OCI-LY1 (cell line): Measurements from ENCODE around the gene DZANK1.

Experiments used
- H2AFZ ChIP-seq: fragments of 200-600 bp; sonication (generic), shearing (Covaris generic); 2 replicates; pipeline ENCODE4 v1.6.0; 2014; ENCODE audit warnings: antibody characterized with exemption, mild to moderate bottlenecking, low read length
- H3F3A ChIP-seq: fragments of 200-600 bp; sonication (generic), shearing (Covaris generic); 2 replicates; pipeline ENCODE4 v1.6.0; 2014; ENCODE audit warnings: mild to moderate bottlenecking, antibody characterized with exemption, low read length, moderate library complexity; ENCODE audit not compliant: insufficient read depth
- H3K27ac ChIP-seq: fragments of 200-600 bp; sonication (generic); 2 replicates; pipeline ENCODE4 v1.5.1; 2014; ENCODE audit warnings: low read length, mixed run types, mild to moderate bottlenecking, low read depth; ENCODE audit not compliant: poor library complexity, severe bottlenecking
- H3K27me3 ChIP-seq: fragments of 200-600 bp; sonication (generic); 2 replicates; pipeline ENCODE4 v1.6.0; 2014; ENCODE audit warnings: antibody characterized with exemption, mild to moderate bottlenecking, low read length, moderate library complexity; ENCODE audit not compliant: insufficient read depth
- H3K36me3 ChIP-seq: fragments of 200-600 bp; sonication (generic); 2 replicates; pipeline ENCODE4 v1.6.1; 2014; ENCODE audit warnings: mild to moderate bottlenecking, antibody characterized with exemption, low read length, moderate library complexity, mixed read lengths; ENCODE audit not compliant: insufficient read depth
- H3K4me1 ChIP-seq: fragments of 200-600 bp; sonication (generic); 2 replicates; pipeline ENCODE4 v1.5.1; 2014; ENCODE audit warnings: mild to moderate bottlenecking, low read length, moderate library complexity; ENCODE audit not compliant: insufficient read depth, severe bottlenecking
- H3K4me2 ChIP-seq: fragments of 200-600 bp; sonication (generic), shearing (Covaris generic); 2 replicates; pipeline ENCODE4 v1.6.1; 2014; ENCODE audit warnings: low read length
- H3K4me3 ChIP-seq: fragments of 200-600 bp; sonication (generic); 2 replicates; pipeline ENCODE4 v1.5.1; 2014; ENCODE audit warnings: low read length, low read depth, mild to moderate bottlenecking, mixed read lengths; ENCODE audit not compliant: poor library complexity, severe bottlenecking
- H3K79me2 ChIP-seq: fragments of 200-600 bp; shearing (Covaris generic); 2 replicates; pipeline ENCODE4 v1.6.1; 2016; ENCODE audit warnings: mixed run types, low read length, mixed read lengths; ENCODE audit not compliant: insufficient read depth
- H3K9ac ChIP-seq: fragments of 200-600 bp; sonication (generic), shearing (Covaris generic); 2 replicates; pipeline ENCODE4 v1.6.1; 2014; ENCODE audit warnings: mild to moderate bottlenecking, low read length, mixed read lengths
- H3K9me2 ChIP-seq: fragments of 200-600 bp; sonication (generic), shearing (Covaris generic); 2 replicates; pipeline ENCODE4 v1.6.1; 2014; ENCODE audit warnings: low read depth, mild to moderate bottlenecking, low read length, mixed read lengths
- H3K9me3 ChIP-seq: fragments of 200-600 bp; shearing (Covaris generic); 2 replicates; pipeline ENCODE4 v1.6.1; 2014; ENCODE audit warnings: low read length, mixed read lengths
- H4K20me1 ChIP-seq: fragments of 200-600 bp; sonication (generic), shearing (Covaris generic); 2 replicates; pipeline ENCODE4 v1.6.0; 2016; ENCODE audit warnings: mild to moderate bottlenecking, low read length; ENCODE audit not compliant: insufficient read depth
- EZH2 ChIP-seq: fragments of 200-600 bp; sonication (generic), shearing (Covaris generic); IDR thresholded peaks from 2 replicates; pipeline ENCODE4 v1.8.0; 2017; ENCODE audit warnings: borderline replicate concordance, mixed run types, mild to moderate bottlenecking, antibody characterized with exemption, low read length, moderate library complexity, mixed read lengths
- TF ChIP-seq, protein P1 (sequence below): fragments of 200-600 bp; sonication (generic), shearing (Covaris generic); IDR thresholded peaks from 2 replicates; pipeline ENCODE4 v1.5.1; 2017; ENCODE audit warnings: mild to moderate bottlenecking, antibody characterized with exemption, low read length, moderate library complexity, mixed read lengths

DZANK1 gene

DNA sequence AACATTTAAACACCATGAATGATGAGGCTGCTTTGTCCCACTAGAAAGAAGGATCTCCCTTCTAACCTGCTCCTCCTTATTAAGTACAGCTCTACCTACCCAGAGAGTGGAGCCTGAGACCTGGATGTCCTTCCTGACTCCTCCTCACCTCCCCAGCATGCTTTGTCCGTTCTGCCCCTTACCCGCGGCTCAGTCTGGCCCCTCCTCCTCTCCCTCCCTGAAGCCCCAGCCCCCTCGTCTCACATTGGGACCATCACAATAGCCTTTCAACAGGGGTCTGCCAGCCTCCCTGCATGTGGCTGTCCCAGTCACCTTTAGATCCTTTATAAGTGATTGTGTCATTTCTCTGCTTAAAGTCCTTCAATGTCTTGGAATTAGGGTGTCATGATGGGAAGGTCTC, 72.5 kb downstream of the DZANK1 start:
- Histone ChIP-seq H3K27ac (no peak overlapping the region), H3K9me3 (no peaks in the 10 kb centered on the region), H3K9ac (no peak overlapping the region), H3K9me2 (no peaks in the 10 kb centered on the region), H3K27me3 (no peaks in the 10 kb centered on the region), H3K79me2 (no peaks in the 10 kb centered on the region), H3K4me3 (no peak overlapping the region), H4K20me1 (no peaks in the 10 kb centered on the region), H2AFZ (no peak overlapping the region), H3K4me2 (no peak overlapping the region), H3K4me1 (no peaks in the 10 kb centered on the region), H3K36me3 (peaks cover 4% of the 10 kb centered on the region; the same call in 1 of the 2 replicates), H3F3A (no peaks in the 10 kb centered on the region)
- no peak for TF ChIP-seq EZH2
- TF ChIP-seq, protein P1, sequence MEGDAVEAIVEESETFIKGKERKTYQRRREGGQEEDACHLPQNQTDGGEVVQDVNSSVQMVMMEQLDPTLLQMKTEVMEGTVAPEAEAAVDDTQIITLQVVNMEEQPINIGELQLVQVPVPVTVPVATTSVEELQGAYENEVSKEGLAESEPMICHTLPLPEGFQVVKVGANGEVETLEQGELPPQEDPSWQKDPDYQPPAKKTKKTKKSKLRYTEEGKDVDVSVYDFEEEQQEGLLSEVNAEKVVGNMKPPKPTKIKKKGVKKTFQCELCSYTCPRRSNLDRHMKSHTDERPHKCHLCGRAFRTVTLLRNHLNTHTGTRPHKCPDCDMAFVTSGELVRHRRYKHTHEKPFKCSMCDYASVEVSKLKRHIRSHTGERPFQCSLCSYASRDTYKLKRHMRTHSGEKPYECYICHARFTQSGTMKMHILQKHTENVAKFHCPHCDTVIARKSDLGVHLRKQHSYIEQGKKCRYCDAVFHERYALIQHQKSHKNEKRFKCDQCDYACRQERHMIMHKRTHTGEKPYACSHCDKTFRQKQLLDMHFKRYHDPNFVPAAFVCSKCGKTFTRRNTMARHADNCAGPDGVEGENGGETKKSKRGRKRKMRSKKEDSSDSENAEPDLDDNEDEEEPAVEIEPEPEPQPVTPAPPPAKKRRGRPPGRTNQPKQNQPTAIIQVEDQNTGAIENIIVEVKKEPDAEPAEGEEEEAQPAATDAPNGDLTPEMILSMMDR, result no peak

- no peaks in the 10 kb centered on the region for H3K4me1 ChIP-seq
- H2AFZ ChIP-seq, result no peak overlapping the region
- no peak overlapping the region for H3K4me2 ChIP-seq
- H3K79me2 ChIP-seq, result no peaks in the 10 kb centered on the region
- no peaks in the 10 kb centered on the region for H3K9me2 ChIP-seq
- H3K9ac ChIP-seq, result no peak overlapping the region
- no peaks in the 10 kb centered on the region; the same call in 1 of the 2 replicates for H3K36me3 ChIP-seq
- H3K27ac ChIP-seq, result no peak overlapping the region
- TF ChIP-seq EZH2, result no peak
- TF ChIP-seq, protein P1, result no peak
- H3K4me3 ChIP-seq, result no peak overlapping the region
- no peaks in the 10 kb centered on the region for H4K20me1 ChIP-seq
- no peaks in the 10 kb centered on the region for H3K27me3 ChIP-seq
- no peaks in the 10 kb centered on the region for H3F3A ChIP-seq
- no peaks in the 10 kb centered on the region for H3K9me3 ChIP-seq
Observed at GRCh38 chr20:18391686-18392085, 75.1 kb downstream of the DZANK1 start.

GRCh38 chr20:18390201-18390600, 76.6 kb downstream of the DZANK1 start:
- Histone ChIP-seq H3K4me2 (no peak overlapping the region), H3F3A (no peaks in the 10 kb centered on the region), H3K9ac (no peak overlapping the region), H3K79me2 (no peaks in the 10 kb centered on the region), H3K27ac (no peak overlapping the region), H3K4me1 (no peaks in the 10 kb centered on the region), H3K27me3 (no peaks in the 10 kb centered on the region), H4K20me1 (no peaks in the 10 kb centered on the region), H3K9me2 (no peaks in the 10 kb centered on the region), H2AFZ (no peak overlapping the region), H3K4me3 (no peak overlapping the region), H3K9me3 (no peaks in the 10 kb centered on the region), H3K36me3 (no peaks in the 10 kb centered on the region; the same call in 1 of the 2 replicates)
- TF ChIP-seq, protein P1, result no peak
- TF ChIP-seq EZH2, result no peak
